Tibial artery (tissue), 4 donors: ENCODE data around the gene P2RY2.

ENCODE experiments used
- DNase-seq, 2 donors: peaks; one replicate each; pipeline ENCODE4 v3.0.0-alpha.2; 2019
- H3K27ac ChIP-seq, 2 donors: fragments of 200-600 bp; sonication (generic) in 1 of 2; 1 replicate in 1 of 2; 2 replicates in 1 of 2; pipeline ENCODE4 v1.5.1; 2018 to 2019; ENCODE audit warnings: mild to moderate bottlenecking in 1 of 2
- H3K27me3 ChIP-seq, 2 donors: fragments of 200-600 bp; sonication (generic) in 1 of 2; one replicate each; pipeline versions ENCODE4 v1.5.1 to v1.6.0; 2016 to 2019
- H3K36me3 ChIP-seq, 3 donors: fragments of 200-600 bp; sonication (generic) in 2 of 3; one replicate each; pipeline ENCODE4 v1.5.1; 2016 to 2019; ENCODE audit warnings: mild to moderate bottlenecking in 2 of 3
- H3K4me1 ChIP-seq, 4 donors: fragments of 200-600 bp; sonication (generic) in 2 of 4; 1 replicate in 3 of 4; 2 replicates in 1 of 4; pipeline ENCODE4 v1.5.1; 2016 to 2019
- H3K4me3 ChIP-seq, 2 donors: fragments of 200-600 bp; sonication (generic) in 1 of 2; 1 replicate in 1 of 2; 2 replicates in 1 of 2; pipeline ENCODE4 v1.5.1; 2018 to 2019; ENCODE audit warnings: mild to moderate bottlenecking in 2 of 2
- H3K9me3 ChIP-seq, 3 donors: fragments of 200-600 bp; sonication (generic) in 1 of 3; one replicate each; pipeline ENCODE4 v1.5.1; 2016 to 2019
- CTCF ChIP-seq, 2 experiments: fragments of 200-600 bp in 1 of 2; fragments of 450-650 bp in 1 of 2; IDR thresholded peaks; one replicate each; pipeline ENCODE4 v1.5.1; 2017 to 2019; ENCODE audit warnings: antibody characterized with exemption in 2 of 2, mild to moderate bottlenecking in 1 of 2, moderate library complexity in 1 of 2
- intact Hi-C: fragments of 100-400 bp; cut with DNase I; formaldehyde crosslinking; loops from one replicate; pipeline ENCODE4 v1.15.0; 2023; ENCODE audit warnings: low total_unique reads

Gene P2RY2

DNA sequence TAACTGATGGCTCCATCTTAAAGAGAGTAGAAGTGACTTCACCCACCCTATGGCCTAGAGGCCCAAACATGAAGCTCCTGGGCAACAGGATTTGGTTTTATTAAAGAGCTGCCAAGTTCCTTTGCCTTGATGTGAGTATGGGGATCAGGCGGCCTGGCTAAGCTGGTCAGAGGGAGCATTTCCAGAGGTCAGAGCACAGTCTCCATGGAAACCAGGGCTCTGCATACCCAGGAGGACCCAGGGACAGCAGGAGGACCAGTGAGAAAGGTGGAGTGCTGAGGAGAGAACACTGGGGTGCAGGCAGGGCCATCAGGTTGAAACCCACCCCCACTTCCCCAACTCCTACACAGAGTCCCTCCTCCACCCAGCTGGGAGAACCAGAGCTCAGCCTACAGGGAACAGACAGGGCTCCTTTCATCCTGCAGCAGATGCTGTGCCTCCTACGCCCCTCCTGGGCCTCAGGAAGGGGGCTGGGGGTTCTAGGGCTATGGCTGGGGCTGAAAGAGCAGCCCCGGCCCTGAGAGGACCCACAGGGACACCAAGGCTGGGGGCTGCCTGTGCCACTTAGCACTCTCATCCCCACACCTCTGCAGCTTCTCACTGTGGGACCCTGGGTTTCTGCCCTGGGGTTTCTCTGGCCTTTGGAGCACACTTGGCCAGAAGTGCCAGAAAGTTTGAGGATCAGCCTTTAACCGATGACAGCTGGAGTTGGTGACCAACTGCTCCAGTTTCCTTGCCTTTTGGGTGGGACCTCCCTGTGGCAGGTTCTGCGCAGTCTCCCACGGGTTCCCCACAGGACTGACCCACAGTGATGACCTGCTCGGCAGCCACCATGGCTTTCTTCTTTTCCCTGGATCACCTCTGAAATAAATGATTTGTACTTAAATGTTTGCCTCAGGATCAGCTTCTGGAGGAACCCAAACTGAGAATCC, 40.3 kb downstream of the P2RY2 start:
- DNase-seq, result peak in 1 of 2 donors; percentile 60
- H3K9me3 ChIP-seq, result no peaks in the 10 kb centered on the region
- no peaks in the 10 kb centered on the region for H3K27me3 ChIP-seq
- peak overlapping the region; percentile 89 to 95 for H3K27ac ChIP-seq
- no peaks in the 10 kb centered on the region for H3K36me3 ChIP-seq
- no peak overlapping the region for H3K4me3 ChIP-seq
- intact Hi-C loops, result no loop called here
- no peak for TF ChIP-seq CTCF (IDR thresholded peaks at IDR 0.05)
- peaks cover 3 to 24% (median 20%) of the 10 kb centered on the region in 4 donors for H3K4me1 ChIP-seq

GRCh38 chr11:73259406-73260126, 41.5 kb downstream of the P2RY2 start:
- intact Hi-C loops, result no loop called here
- TF ChIP-seq CTCF (IDR thresholded peaks at IDR 0.05), result no peak
- peak in 1 of 2 donors; percentile 42 for DNase-seq

GRCh38 chr11:73260127-73260457, 42.0 kb downstream of the P2RY2 start:
- H3K36me3 ChIP-seq, result no peaks in the 10 kb centered on the region
- intact Hi-C loops, result no loop called here
- H3K4me1 ChIP-seq, result peaks cover 3 to 35% (median 30%) of the 10 kb centered on the region in 4 donors
- DNase-seq, result peak in 1 of 2 donors; percentile 19
- H3K9me3 ChIP-seq, result no peaks in the 10 kb centered on the region
- no peak for TF ChIP-seq CTCF (IDR thresholded peaks at IDR 0.05)
- H3K27ac ChIP-seq, result peak overlapping the region in 1 of 2 donors; percentile 95
- no peak overlapping the region for H3K4me3 ChIP-seq
- H3K27me3 ChIP-seq, result no peaks in the 10 kb centered on the region

More at GRCh38 chr11:73259406-73260126, 41.5 kb downstream of the P2RY2 start:
- Histone ChIP-seq H3K9me3 (no peaks in the 10 kb centered on the region), H3K36me3 (no peaks in the 10 kb centered on the region), H3K27ac (peak overlapping the region; percentile 89 to 95), H3K4me3 (no peak overlapping the region), H3K27me3 (no peaks in the 10 kb centered on the region), H3K4me1 (peaks cover 3 to 29% (median 25%) of the 10 kb centered on the region in 4 donors)

GRCh38 chr11:73262851-73263495, 44.9 kb downstream of the P2RY2 start:
- Histone ChIP-seq H3K9me3 (no peaks in the 10 kb centered on the region), H3K4me1 (peaks cover 0 to 48% (median 38%) of the 10 kb centered on the region in 4 donors), H3K27me3 (no peaks in the 10 kb centered on the region), H3K27ac (no peak overlapping the region), H3K36me3 (no peaks in the 10 kb centered on the region), H3K4me3 (no peak overlapping the region)
- intact Hi-C loops, result no loop called here
- TF ChIP-seq CTCF (IDR thresholded peaks at IDR 0.05), result no peak
- no peak for DNase-seq

GRCh38 chr11:73263640-73264039, 45.6 kb downstream of the P2RY2 start:
- Histone ChIP-seq H3K4me3 (no peak overlapping the region), H3K9me3 (no peaks in the 10 kb centered on the region), H3K27ac (no peak overlapping the region), H3K27me3 (no peaks in the 10 kb centered on the region), H3K4me1 (peaks cover 0 to 42% (median 31%) of the 10 kb centered on the region in 4 donors), H3K36me3 (no peaks in the 10 kb centered on the region)
- intact Hi-C loops, result no loop called here
- TF ChIP-seq CTCF (IDR thresholded peaks at IDR 0.05), result no peak
- DNase-seq, result no peak
